ENCODE results near the gene UVRAG.

DNA sequence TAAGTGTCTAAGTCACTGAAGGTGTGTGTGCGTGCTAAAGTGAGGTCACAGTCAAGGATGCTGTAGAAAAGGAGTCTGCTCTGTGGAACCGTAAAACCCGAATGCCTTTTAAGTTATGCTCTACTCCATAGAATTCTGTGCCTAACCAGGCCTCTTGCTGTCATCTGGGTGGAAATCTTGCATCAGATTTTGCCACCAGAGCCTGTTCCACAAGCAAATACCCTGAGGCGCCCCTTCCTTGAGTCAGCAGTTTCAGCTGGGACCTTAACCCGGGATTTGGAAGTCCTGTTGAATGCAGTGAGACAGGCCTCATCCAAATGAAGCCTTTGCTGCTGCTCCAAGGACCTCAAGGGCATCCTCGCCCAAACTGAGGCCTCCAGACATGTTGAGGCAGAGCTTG, 281.5 kb downstream of the UVRAG start:
- TF ChIP-seq, protein P1, sequence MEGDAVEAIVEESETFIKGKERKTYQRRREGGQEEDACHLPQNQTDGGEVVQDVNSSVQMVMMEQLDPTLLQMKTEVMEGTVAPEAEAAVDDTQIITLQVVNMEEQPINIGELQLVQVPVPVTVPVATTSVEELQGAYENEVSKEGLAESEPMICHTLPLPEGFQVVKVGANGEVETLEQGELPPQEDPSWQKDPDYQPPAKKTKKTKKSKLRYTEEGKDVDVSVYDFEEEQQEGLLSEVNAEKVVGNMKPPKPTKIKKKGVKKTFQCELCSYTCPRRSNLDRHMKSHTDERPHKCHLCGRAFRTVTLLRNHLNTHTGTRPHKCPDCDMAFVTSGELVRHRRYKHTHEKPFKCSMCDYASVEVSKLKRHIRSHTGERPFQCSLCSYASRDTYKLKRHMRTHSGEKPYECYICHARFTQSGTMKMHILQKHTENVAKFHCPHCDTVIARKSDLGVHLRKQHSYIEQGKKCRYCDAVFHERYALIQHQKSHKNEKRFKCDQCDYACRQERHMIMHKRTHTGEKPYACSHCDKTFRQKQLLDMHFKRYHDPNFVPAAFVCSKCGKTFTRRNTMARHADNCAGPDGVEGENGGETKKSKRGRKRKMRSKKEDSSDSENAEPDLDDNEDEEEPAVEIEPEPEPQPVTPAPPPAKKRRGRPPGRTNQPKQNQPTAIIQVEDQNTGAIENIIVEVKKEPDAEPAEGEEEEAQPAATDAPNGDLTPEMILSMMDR (conservative IDR thresholded peaks at IDR 0.05; ENCODE audit: low read depth, low read length): no peak
- TF ChIP-seq CEBPB (IDR thresholded peaks at IDR 0.05; ENCODE audit: low read depth, low read length): no peak

Data from IMR-90 (cell line).